Stimulated activated CD8-positive, alpha-beta memory T cell treated with anti-CD3 and anti-CD28 coated beads, Interleukin-15, amount 100 ng/mL, for 48 hours (primary cell): ENCODE results near the gene CNEP1R1.

ENCODE experiments used
- DNase-seq, 2 donors: peaks; one replicate each; pipeline ENCODE4 v3.0.0-alpha.2; 2020; ENCODE audit warnings: low read depth in 2 of 2

Gene CNEP1R1

DNA sequence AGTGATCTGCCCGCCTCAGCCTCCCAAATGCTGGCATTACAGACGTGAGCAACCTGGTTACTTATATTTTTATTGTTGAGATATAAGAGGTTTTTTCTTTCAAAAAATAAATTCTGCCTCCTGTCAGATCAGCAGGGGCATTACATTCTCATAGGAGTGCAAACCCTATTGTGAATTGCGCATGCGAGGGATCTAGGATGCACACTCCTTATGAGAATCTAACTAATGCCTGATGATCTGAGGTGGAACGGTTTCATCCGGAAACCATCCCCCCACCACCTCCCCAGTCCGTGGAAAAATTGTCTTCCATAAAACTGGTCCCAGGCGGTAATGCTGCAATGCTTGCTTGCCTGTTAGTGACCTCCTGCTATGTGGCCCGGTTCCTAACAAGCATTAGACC, 7.5 kb upstream of the CNEP1R1 start:
- no peak for DNase-seq

GRCh38 chr16:50021544-50021943, 3.5 kb upstream of the CNEP1R1 start:
- DNase-seq: no peak

DNA sequence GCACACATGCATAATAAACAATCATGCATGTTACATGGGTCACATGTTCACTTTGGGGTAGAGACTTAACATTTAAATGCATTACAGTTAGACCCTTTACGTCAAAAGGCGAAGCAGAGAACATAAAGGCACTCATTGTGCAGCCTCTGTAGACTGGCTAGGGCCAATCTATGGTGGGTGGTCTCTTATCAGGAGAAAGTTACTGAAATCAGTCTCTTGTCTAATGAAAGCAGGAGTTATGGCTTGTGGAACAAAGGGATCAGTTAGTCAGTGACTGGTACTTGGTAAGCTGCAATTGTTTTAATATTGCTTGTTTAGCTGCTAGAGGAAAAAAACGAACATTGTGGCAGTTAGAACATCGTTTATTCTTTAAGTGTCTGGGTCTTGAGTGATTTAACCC, 1.4 kb upstream of the CNEP1R1 start:
- DNase-seq: no peak

DNA sequence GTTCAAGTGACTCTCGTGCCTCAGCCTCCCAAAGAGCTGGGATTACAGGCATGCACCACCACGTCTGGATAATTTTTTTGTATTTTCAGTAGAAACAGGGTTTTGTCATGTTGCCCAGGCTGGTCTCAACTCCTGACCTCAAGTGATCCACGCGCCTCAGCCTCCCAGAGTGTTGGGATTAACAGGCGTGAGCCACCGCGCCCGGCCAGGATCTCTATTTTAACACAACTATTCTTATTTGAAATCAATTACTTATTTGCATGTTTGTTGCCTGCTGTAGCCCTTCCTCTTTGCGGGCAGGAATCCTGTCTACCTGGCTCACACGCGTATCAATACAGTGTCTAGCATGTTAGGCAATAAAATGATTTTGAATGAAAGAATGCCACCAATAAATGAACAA, 818 bp upstream of the CNEP1R1 start:
- DNase-seq: no peak

- no peak for DNase-seq
Measured at GRCh38 chr16:50025537-50025931, 509 bp downstream of the CNEP1R1 start.

DNA sequence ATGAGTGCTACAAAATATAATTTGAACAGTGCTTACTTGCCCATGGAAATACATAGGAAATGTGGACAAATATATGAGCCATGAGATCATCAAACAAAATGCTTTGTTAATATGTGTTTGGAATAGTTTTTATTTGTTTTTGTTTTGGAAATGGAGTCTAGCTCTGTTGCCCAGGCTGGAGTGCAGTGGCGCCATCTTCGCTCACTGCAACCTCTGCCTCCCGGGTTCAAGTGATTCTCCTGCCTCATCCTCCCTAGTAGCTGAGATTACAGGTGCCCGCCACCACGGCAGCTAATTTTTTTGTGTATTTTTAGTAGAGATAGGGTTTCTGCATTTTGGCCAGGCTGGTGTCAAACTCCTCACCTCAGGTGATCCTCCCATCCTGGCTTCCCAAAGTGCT, 2.8 kb downstream of the CNEP1R1 start:
- no peak for DNase-seq

GRCh38 chr16:50035468-50035992, 10.5 kb downstream of the CNEP1R1 start:
- DNase-seq: no peak

- no peak for DNase-seq
Measured at GRCh38 chr16:50036426-50036825, 11.4 kb downstream of the CNEP1R1 start.

DNA sequence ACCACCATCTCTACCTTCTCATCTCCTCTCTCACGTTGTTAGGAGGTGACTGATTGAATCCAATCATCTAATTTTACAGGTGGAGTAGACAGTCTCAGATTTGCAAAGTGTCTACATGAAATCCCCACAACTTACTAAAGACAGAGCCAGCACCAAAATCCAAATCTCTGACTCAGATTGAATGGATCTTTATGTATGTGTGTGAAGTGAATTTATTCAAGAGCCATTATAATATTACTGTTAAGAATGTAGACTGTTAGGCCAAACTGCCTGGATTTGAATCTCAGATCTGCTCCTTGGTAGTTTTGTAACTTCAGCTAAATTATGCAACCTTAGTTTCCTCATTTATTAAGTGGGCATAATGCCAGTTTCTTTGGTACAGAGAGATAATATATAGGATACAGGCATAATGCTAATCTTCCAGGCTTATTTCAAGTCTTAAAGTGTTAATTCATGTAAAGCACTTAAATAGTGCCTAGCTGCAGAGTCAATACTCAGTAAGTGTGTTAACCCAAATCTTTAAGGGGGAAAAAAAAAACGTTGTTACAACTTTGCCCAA, 12.7 kb downstream of the CNEP1R1 start:
- DNase-seq: no peak

GRCh38 chr16:50038286-50038685, 13.3 kb downstream of the CNEP1R1 start:
- DNase-seq: no peak

DNA sequence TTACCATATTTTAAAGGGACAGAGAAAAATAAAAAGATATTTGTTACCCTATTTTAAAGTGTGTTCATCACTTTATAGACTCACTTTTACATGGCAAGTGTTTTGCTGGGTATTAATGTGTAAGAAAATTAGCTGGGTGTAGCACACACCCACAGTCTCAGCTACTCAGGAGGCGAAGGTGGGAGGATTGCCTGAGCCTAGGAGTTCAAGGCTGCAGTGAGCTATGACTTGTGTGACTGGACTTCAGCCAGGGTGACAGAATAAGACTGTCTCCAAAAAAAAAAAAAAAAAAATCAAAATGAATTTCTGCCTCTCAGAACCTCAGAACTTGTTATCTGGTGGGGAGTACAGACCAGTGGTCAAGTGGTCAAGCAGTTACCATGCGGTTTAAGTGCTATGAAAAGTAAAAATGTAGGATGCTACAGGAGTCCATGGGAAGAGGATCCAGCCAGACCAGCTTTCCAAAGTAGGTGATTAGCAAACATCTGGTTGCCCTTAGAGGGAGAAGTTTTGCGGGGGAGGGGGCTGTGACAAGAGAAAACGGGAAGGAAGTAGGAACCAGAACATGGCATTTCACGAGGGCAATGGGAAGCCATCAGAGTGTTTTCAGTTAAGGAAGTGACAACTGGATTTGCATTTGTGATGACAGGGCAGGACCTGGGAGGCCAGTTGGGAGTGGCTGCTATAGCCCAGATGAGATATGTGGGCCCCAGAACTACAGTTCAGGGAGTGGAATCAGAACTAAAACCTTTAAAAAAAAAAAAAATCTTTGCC, 13.9 kb downstream of the CNEP1R1 start:
- DNase-seq: no peak

DNA sequence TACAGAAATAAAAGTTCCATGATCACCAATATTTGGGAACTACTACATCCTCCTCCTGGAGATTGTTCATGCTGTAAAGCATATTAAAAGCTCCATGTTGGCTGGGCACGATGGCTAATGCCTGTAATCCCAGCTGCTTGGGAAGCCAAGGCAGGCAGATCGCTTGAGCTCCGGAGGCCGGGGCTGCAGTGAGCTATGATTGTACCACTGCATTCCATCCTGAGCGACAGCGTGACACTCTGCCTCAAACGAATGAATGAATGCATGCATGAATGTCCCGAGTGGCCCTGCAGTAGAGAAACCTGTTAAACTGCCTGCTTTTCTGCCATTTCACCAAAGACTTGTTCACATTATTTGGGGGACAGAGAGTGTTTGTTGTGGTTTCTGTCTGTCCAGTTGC, 15.0 kb downstream of the CNEP1R1 start:
- DNase-seq: no peak

DNA sequence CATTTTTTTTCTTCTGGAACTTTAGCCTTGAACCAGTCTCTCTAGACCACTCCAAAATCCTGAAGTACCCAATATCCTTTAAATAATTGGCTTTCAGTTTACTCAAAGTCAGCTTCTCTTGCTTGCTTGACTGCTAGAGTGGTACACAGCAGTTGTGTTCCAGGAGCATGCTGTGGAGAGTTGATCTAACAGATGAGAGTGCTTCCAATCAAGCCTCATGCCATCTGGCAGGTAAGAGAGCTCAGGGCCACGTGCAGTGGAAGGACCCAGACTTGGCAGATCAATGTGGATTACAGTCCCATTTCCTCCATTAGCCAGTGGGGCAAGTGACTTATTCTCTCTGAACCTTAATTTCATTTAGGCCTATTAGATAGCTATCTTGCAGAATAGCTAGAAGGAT, 15.7 kb downstream of the CNEP1R1 start:
- DNase-seq: no peak

DNA sequence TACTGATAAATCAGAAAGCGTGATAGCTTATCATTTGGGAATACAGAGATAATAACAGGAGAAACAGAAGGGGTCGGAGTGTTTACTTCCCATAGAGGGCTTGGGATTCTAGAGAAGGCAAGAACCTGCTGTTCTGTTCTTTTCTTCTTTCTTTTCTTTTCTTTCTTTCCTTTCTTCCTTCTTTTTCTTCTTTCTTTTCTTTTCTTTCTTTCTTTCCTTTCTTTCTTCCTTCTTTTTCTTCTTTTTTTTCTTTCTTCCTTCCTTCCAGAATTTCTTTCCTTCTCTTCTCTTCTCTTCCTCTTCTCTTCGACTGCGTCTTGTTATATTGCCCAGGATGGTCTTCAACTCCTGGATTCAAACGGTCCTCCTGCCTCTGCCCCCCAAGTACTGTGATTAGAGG, 18.3 kb downstream of the CNEP1R1 start:
- DNase-seq: no peak

DNA sequence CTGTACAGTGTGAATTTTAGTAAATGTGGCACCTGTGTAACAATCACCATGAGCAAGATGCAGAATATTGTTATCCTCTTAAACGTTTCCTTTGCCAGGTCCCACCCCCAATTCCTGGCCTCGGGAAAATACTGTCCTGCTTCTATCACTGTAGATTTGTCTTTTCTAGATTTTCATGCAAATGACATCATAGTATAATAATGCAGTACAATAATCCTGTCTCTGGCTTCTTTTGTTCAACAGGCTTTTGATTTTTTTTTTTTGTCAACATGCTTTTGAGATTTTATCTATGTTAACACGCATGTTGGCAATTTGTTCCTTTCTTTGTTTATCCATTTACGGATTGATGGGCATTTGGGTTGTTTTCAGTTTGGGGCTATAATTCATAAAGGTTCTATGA, 20.4 kb downstream of the CNEP1R1 start:
- DNase-seq: no peak

DNA sequence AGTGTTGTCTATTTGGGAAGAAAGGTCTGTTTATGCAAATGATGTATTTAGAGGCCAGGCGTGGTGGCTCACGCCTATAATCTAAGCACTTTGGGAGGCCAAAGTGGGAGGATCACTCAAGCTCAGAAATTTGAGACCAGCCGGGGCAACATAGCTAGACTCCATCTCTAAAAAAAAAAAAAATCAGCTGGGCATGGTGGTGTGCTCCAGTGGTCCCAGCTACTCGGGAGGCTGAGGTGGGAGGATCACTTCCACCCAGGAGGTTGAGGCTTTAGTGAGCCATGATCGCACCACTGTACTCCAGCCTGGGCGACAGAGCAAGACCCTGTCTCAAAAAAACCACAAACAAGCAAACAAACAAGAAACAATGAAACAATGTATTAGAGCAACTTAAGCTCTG, 21.8 kb downstream of the CNEP1R1 start:
- DNase-seq: no peak

DNA sequence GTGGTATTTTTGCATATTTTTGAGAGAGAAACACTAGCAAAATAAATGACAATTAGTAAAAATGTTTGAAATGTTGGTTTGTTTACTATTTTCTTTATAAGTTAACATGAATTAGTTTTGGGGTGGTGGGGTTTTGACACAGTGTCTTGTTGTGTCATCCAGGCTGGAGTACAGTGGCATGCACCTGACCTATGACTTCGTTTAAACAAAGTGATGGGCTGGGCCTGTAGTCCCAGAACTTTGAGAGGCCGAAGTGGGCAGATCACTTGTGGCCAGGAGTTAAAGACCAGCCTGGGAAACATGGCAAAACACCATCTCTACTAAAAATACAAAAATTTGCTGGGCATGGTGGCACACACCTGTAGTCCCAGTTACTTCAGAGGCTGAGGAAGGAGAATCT, 22.8 kb downstream of the CNEP1R1 start:
- DNase-seq: no peak

DNA sequence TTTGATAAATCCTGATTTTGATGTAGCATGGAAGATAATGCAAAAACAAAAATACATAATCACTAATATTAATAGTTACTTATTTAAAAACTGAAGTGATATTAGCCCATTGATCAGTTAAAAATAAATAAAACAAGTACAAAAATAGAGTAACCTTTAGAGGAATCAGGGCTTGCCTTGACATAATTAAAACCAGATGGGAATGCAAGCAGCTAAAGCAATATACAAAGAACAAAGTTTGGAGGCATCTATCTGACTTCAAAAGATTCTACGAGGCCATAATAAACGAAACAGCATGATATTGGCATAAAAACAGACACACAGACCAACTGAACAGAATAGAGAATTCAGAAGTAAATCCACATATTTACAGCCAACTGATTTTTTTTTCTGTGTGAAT, 25.8 kb downstream of the CNEP1R1 start:
- DNase-seq: no peak

DNA sequence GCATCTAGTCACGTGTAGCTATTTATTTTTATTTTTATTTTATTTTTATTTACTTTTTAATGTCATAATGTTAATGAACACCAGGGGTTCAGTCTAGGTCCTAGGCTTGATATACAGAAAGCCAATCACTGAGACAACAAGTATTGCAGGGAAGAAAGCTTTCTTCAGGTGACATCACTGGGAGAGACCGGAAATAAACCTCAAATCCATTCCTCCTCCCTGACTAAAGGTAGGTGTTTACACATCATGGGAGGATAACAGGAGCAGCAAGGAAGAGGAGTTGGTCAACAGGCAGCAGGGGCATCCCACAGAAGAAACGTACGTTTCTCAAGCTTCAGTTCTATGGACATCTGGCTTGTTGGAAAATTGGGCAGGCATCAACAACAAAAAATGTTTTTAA, 31.2 kb downstream of the CNEP1R1 start:
- DNase-seq: no peak

- DNase-seq: no peak
Measured at GRCh38 chr16:50058091-50058771, 33.2 kb downstream of the CNEP1R1 start.

DNA sequence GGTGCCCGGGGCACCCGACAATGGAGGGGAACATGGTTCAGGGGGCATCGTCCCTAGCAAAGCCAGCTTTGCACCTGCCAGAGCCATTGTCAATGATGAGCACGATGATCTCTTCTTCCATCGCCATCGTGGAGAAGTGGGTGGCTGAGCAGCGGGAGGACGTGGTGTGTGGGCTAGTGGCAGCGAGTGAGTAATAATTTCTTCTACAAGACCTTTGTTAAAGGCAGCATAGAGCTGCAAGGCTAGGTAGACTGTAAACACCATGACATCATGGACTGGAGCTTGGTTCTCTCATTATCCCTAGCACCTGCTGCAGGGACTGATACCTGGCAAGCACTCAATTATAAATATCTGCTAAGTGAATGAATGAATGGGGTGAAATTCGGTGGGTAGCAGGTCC, 34.1 kb downstream of the CNEP1R1 start:
- DNase-seq: no peak

GRCh38 chr16:50059669-50060068, 34.6 kb downstream of the CNEP1R1 start:
- no peak for DNase-seq

DNA sequence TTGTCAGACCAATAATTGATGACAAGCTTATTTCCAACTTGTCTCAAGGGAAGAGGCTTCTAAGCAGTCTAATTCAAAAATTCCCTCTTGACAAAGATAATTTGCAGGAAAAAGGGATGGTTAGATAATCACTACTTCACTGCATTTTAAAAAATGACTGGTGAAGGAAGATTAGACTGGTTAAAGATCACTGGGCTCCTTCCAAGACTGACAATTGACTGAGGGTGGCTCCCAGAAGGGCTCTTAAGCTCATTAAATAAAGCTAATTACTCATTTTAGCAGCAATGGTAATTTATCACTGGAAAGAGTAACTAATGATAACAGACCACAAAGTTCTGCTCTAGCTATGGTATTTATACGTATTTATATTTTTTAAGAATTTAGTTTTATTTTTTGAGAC, 36.3 kb downstream of the CNEP1R1 start:
- DNase-seq: no peak
